ENCODE results near the gene DNASE1L2.

GRCh38 chr16:2253293-2253692 is 17.0 kb downstream of the DNASE1L2 start:
- no peak for TF ChIP-seq POLR2A (IDR thresholded peaks at IDR 0.05)
- TF ChIP-seq CTCF (IDR thresholded peaks at IDR 0.05): no peak
